GM19099 (cell line): ENCODE results near the gene GDNF.

Experiments
- POLR2A ChIP-seq: IDR thresholded peaks from 3 replicates; pipeline ENCODE4 v1.6.1; 2011; ENCODE audit warnings: low read depth; ENCODE audit not compliant: insufficient read length; ENCODE audit errors: extremely low read depth

GDNF gene

GRCh38 chr5:37857696-37858095 is 17.9 kb upstream of the GDNF start:
- TF ChIP-seq POLR2A, result no peak

- TF ChIP-seq POLR2A, result no peak
Measured at GRCh38 chr5:37855438-37855837, 15.6 kb upstream of the GDNF start.

DNA sequence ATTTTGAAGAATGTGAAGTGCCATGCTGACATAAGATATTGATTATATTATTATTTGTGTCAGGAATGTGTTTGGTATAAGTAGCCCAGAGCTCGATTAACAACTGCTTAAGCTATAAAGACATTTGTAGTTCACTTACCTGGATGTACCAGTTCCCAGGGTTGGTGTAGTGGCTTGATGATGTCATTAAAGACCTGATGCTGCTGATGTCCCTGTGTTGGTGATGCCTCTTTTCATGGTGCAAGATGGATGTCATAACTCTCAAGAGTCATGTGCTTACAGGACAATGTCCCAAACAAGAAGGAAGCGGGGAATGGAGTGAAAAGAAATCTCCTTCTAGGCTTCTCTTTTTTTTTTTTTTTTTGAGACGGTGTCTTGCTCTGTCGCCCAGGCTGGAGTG is 11.5 kb upstream of the GDNF start:
- TF ChIP-seq POLR2A, result no peak

DNA sequence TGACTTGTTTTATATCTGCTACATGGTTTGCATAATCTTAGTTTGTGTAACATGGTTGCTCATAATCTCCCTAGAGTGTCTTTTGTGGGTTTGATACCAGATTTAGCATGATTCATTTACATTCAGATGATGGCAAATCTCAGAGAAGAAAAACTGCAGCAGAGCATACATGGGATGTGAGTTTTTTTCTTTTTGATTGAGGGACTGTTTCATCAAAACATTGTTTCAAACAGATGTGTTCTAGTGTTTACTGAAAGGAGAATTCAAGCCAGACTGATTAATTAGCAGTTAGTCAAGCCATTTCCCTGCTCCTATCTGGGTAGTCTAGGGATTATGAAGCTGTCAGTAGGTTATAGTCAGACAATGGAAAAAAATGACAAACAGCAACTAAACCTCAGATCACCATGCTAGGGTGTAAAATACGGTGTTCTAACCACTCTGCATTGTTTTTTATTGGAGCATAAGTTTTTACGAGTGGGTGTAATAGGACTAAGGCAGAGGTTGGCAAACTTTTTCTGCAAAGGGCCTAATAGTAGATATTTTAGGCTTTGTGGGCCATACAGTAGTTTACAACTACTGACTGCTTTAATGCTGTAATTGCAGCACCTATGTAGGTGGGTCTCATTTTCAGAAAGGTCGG is 10.5 kb upstream of the GDNF start:
- no peak for TF ChIP-seq POLR2A

DNA sequence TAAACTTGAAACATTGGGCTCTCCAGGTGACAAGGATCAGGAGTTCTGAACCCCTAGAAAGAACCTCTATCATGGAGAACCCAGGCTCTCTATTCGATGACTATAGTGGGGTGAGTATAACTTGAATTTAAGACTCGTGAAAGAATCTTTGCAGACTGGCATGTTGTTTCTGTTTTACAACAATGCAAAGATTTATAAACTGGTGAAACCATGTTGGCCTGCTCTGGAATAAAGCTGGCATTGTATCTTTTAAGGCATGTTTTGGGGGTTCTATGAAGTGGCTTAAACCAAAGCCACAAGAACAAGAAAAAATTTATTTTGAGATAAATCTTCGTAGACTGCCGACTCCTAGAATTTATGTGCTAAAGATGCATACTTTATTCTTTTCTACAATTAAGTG is 9.8 kb upstream of the GDNF start:
- TF ChIP-seq POLR2A, result no peak

DNA sequence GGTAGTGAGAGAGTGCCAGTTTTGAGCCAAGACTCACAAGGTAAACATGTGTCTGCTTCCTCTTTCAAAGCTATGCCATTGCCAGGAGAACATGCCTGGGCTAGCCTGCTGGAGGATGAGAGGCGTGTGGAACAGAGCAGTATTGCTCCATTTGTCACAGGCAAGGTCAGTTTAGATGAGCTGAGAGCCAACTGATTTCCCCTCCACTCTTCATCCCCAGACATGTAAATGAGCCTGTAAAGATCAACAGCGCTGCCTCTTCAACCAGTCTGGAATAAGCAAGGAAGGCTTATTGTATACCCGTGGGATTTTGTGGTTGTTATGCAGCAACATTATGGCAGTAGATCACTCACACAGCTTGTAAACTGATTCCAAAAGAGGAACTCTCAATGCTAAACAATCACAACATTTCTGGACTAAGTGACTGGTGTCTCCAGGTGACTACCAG is 8.2 kb upstream of the GDNF start:
- no peak for TF ChIP-seq POLR2A

DNA sequence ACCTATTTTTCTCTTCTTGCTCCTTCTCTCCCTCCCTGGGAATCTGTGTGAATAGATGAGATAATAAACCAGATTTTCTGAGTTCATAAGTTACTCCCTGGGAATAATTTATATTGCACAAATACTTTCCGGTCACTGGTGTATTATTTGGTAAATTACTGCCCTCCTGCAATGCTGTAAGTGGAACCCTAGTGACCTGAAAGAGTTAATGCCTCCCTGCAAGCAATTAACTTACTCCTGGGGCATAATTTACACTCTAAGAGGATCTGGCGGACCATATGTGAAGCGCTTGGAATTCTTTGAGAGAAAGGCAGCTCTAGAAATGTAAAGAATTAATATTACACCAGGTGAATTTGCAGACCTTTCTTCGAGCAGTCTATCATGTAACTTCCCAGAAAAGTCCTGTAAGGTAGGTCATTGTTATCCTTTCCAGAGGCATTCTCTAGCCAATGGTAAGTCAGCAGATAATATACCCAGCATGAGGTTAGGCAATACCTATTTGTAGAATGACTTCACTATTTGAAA is 7.0 kb upstream of the GDNF start:
- TF ChIP-seq POLR2A, result no peak

- no peak for TF ChIP-seq POLR2A
Measured at GRCh38 chr5:37844009-37844408, 4.2 kb upstream of the GDNF start.

GRCh38 chr5:37842048-37842447 is 2.2 kb upstream of the GDNF start:
- TF ChIP-seq POLR2A, result no peak

DNA sequence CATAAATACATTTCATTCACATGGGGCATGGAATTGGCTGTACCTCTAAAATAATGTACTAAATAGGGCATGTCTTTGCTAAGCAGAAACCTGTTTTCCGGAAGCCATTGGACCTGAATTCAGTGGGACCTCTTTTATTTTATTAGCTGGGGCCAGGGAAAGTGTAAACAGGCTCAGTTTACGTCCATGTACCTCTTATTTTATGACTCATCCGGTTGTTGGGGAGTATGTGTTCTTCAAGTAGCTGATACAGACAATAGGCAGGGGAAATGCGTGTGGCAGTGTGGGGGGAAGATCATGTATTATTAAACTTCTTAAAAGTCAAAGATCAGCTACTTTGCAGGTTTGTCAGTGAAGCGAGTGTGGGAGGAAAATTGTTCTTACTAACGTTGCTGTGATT is 1.4 kb upstream of the GDNF start:
- no peak for TF ChIP-seq POLR2A

GRCh38 chr5:37840053-37841034 is 503 bp upstream of the GDNF start:
- TF ChIP-seq POLR2A, result no peak

- no peak for TF ChIP-seq POLR2A
Measured at GRCh38 chr5:37838933-37839341, 904 bp downstream of the GDNF start.

- no peak for TF ChIP-seq POLR2A
Measured at GRCh38 chr5:37838152-37838932, 1.5 kb downstream of the GDNF start.

DNA sequence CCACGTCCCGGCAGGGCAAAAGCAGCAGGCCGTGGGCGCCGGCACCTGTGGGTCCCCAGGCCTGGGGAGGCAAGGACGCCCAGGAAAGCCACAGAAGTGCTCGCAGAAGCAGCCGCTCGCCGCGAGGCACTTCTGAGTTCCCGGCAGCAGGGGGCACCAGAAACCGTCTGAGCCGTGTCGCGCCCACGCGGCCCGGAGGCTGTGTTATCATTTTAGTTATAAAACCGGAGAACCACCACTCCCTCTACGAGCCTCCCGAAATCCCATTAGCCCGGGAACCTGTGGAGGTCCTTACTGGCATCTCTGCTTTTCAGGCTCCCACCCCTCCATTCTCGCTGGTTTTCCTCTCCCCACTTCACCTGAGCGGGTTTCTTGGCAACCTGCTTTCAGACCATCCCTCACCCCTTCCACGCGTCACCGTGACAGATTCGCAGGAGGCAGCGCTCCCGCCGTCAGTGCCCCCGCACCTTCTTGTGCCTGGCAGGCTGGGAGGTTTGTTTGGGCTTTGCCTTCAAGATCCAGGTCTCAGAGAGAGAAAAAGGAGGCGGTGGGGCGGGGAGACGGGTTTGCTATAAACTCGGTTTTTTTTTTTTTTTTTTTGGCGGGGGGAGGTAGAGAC is 2.3 kb downstream of the GDNF start:
- TF ChIP-seq POLR2A, result no peak

DNA sequence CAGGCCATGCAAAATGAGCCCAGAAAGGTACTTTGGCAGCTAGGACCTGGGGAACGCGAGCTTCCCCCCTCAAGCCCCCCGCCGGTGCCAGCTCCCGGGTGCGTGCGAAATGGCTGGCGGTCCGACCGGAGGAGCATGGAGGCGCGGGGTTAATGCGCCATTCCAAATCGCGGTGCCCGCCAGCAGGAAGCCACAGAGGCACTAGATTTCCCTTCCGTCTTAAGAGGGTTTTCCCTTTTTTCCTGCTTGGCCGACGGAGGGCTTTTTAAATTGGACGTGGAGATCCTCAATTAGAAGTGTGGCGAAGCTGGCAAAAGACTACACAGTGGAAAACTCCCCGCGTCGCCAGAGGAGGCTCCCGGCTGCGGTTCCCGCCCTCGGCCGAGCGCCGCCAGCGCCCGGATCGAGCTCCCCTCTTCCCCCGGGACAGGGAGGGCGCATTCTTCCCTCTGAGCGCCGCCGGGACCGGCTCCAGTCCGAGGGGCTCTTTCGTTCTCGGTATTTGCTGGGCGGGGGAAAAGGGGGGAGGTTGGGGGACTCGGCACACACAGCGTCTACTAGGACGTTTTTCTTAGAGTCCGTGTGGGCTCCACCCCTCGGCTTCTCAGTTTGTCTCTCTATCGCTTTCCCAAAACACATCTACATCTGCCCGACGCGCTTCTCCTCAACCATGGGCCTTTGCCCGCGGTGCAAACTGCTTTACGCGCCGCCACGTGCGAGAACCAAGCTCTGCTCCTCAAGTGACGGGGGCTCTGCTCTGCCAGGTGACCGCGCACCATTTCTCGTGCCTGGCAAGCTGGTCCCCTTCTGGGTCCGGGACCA is 3.0 kb downstream of the GDNF start:
- no peak for TF ChIP-seq POLR2A

DNA sequence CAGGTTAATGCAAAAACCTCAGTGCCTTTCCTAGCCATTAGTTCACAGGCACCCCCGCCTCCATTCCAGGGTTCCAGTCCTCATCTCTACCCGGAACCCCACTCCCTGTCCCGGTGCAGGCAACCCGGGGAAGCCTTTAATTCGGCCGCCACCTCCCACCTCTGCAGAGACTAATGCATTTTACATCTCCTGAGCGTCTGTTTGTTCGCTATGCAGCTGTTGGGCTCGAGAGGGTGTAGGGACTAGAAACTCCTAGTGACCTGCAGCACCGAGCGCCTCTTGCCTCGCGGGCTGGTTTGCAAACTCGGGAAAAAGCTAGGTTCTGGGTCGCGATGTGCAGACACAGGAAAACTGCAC is 3.6 kb downstream of the GDNF start:
- TF ChIP-seq POLR2A, result no peak
